Eye (tissue), 1 donor: Measurements from ENCODE around the gene RFX3.
A peak's percentile ranks its signal among the peaks of the same experiment; 100 is the strongest.
"Not testable (repeated sequence)": the region's sequence is repeated elsewhere in the genome, so short reads cannot be mapped to it uniquely, and the experiment has no call there.

Experiments
- DNase-seq: peaks from one replicate; pipeline ENCODE4 v3.0.0-alpha.2; 2015

Gene RFX3

DNA sequence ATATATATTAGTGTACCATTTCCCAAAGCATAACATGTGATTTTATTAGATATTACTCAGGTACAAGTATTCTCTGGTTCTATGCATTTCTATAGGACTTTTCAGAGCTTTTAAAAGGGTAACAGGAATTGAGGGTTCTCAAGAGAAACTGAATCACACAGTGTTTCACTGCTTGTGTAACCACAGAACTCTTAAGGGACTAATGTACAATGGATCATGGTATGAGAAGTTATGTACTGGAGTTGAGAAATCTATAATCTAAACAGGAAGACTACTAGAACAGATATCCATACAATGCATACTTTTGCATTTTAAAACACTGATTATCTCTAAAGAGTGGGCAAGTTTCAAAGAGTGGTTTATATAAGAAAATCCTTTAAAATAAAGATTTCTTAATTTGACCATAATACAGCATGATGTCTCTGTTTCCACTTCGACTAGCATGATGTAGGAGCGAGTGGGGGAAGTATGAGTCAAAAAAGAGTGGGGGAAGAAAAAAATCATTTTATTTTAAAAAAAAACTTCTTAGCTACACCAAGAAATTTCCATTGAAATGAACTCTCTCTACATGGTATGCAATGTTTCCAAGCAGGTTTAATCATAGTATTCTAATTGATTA, 183.5 kb downstream of the RFX3 start:
- no peak for DNase-seq

- DNase-seq: no peak
These were observed 188.1 kb downstream of the RFX3 start for GRCh38 chr9:3337515-3338225.

GRCh38 chr9:3336951-3337350, 188.8 kb downstream of the RFX3 start:
- DNase-seq: no peak

DNA sequence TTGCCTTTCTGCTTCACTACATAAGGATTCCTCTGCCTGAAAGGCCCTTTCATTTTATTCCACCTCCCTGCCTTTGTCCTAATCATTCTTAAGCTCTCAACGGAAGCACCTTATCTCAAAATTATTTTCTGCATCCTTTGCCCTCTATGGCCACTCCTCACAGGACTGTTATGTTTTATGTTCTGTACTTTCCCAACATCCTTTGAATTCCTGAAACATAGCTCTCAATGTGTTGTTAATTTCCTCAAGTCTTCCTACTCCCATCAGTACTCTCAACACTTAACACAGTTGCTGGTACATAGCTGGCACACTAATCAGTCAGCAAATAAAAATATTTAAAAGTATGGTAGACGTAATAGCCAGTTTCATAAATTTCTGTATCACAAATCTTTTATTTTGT, 193.0 kb downstream of the RFX3 start:
- peak; percentile 8 for DNase-seq

- DNase-seq: peak; percentile 19
These were observed 194.0 kb downstream of the RFX3 start for GRCh38 chr9:3331801-3332200.

DNA sequence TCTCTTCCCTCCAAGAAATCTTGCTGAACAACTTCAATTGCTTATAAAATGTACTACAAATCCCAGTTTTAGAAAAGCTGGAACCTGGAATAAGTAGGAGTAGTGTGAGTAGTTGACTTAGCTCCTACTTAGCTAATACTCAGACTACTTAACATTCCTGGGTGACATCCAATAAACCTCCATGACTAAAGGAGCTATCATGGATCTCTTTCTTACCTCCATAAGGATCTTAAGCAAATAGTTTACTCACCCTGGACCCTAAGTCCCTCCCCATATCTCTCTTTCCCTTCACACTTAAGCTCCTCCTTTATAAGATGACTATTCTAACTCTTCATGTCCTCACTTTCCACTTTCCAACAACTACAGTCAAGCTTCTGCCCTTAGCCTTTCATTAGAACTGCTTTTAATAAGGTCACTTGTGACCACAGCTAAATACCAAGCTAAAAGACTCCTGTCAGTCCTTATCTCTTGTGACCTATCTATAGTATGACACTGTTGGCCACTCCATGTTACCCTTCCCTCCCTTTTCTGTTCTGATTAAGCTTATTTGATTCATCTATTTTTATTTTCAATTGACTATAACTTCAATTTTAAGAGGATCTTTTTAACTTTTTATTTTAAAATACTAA, 194.9 kb downstream of the RFX3 start:
- DNase-seq: no peak

DNA sequence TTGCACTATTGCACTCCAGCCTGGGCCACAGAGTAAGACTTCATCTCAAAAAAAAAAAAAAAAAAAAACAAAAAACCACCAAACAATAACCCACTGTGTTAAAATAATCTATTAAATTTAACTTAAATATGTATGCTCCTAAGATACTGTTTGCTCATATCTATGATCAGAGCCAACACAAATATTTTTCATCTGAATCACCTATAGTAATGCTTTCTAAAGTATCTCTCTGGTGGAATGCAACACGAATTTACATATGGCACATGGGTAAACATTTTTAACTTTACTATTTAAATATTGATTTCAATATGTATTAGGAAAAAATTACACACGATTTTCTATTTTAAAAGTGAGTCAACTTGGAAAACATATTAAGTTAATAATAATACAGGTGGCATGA, 196.4 kb downstream of the RFX3 start:
- no peak for DNase-seq

DNA sequence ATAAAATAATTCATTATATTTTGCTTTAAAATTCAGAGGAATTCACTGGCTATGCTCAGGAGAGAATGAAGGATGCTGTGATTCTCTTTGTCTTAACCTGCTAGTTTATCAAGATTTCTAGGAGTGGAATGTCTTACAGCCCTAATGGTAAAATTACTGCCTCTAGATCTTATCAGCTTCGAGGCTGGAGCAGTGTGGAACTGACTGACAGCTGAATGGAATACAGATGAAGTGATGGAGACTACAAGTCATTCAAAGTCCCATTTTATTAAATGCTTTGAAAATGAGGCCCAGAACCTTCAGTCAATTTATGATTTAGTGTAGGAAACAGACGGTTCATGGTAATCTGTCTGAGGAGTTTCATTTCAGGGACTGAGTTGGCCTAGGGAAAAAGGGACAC, 202.1 kb downstream of the RFX3 start:
- no peak for DNase-seq

DNA sequence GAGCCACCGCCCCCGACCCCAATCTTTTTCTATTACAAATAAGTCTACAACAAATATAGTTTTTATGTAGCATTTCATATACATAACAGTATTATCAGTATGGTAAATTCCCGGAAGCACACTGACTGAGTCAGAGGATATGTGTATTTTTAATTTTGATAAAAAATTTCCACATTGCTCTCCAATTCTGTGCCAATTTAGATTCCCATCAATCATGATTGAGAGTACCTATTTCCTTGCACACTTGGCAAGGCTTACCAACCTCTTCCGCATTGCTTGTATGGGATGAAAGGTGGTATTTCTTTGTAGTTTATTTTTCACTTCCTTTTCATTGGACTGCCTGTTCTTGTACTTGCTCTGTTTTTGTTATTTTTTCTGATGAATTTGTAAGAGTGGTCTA, 204.6 kb downstream of the RFX3 start:
- no peak for DNase-seq

- DNase-seq: not testable (repeated sequence)
These were observed 213.2 kb downstream of the RFX3 start for GRCh38 chr9:3312595-3312994.

GRCh38 chr9:3308609-3309008, 217.2 kb downstream of the RFX3 start:
- no peak for DNase-seq

GRCh38 chr9:3304388-3304787, 221.4 kb downstream of the RFX3 start:
- DNase-seq: not testable (repeated sequence)

DNA sequence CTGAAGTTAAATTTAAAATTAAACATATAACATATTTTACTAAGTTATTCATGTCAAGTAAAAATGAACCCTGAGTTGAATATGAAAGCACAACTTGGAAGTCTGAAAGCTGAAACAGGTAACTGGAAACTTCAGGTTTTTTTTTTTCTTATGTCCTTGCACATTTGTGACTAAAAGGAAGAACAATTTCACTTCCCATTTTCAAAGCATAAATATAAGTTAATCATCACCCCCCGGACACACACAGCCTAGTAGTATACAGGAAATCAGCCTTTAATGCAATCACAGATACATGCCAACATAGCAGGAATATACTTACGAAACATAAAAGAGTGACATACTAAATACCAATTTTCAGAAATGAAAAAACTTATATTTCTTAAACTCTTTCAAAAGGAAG, 225.9 kb downstream of the RFX3 start:
- no peak for DNase-seq

DNA sequence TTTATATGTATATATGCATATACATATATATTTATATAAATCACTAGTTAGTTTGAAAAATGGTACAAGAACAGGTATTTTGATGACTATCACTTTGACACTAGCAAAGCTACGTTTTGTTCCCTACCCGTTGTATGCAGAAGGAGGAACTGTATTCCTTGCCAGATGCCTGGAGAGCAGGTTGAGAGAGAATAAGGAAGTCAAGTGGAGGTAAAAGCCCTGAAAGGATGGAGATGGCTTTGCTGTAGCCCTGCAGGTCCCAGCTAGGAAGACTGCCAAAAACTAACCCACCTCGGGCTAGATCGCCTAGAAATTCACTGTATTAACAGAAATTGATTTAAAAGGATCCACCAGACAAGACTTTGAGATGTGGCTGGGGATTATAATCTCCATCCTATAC, 229.3 kb downstream of the RFX3 start:
- no peak for DNase-seq

- no peak for DNase-seq
These were observed 233.5 kb downstream of the RFX3 start for GRCh38 chr9:3292311-3292710.

DNA sequence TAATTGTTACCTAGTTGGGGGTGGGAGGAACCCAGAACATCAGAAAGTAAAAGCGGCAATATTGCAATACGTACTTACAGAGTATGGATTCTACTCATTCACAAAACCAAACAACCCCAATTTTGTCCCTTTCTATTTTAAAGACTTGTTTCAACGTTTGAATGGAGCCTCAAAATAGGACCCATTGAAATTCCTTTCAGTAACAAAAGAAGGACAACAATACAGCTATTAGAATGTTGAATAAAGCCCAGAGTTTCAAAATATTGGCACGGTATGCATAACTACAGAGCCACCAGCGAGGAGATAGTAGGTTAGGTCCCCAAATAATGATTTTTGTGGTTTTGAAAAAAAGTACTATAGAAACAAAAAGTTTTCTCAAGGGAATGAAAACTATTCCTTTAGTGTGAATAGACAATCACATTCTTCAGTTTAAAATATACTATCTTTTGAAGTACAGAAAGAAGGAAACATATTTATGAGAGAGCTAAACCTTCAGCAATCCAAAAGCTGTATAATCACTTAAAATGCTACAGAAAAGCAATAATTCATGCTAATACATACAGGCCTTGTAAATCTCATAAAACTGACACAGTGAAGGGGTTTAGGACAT, 235.5 kb downstream of the RFX3 start:
- DNase-seq: no peak

- DNase-seq: no peak
These were observed 237.1 kb downstream of the RFX3 start for GRCh38 chr9:3288686-3289085.

DNA sequence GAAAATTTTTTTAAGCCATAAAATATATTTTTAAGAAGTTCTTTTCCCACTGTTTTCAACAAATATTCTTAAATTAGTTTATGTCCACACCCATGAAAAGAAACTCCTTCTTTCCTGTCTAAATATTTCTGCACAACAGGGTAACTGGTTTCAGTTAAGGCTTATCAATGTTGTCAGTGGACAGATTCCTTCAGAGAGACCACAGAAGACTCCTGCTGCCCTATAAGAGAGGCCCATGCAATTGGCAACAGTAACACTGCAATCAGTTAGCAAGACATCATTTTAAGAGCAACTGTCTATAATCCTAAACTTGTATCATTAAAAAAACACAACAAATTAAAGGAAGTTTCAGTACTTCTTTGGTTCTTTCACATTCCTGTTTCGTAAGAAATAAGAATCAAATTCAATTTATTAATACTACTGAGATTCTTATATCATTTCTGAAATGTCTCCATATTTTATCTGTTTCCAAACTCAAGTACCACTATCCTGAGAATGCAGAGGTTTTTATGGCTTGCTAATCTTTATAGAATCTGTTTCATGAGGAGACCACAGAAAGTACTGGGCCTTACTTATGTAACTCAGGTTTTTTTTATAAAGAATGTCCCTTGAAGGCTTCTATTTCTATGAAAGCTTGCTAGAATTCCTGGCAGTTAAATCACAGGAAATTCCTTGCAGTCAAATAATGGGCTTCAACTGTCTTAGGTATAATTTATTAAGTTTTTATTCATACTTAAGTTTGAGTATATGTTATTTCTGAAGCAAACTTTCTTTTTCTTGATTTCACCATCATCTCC, 240.2 kb downstream of the RFX3 start:
- DNase-seq: no peak

- DNase-seq: no peak
These were observed 243.4 kb downstream of the RFX3 start for GRCh38 chr9:3282365-3282764.

DNA sequence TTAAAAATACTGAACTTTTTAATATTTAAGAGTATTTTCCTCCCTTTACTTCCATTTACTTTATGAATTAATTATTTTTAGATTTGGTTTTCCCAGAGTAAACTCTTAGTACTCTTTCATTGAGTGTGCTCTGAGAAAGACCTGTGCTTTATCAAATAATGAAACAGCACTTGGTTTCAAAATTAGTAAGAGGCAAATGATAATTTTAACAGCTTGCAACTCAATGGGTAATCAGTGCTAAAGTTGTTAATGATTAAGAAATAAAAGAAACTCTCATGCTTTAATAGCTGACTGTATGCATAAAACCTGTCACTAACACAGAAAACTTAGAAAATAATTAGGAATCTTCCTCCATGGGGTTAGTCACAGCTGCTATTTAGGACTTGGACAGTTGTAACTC, 244.4 kb downstream of the RFX3 start:
- DNase-seq: no peak

DNA sequence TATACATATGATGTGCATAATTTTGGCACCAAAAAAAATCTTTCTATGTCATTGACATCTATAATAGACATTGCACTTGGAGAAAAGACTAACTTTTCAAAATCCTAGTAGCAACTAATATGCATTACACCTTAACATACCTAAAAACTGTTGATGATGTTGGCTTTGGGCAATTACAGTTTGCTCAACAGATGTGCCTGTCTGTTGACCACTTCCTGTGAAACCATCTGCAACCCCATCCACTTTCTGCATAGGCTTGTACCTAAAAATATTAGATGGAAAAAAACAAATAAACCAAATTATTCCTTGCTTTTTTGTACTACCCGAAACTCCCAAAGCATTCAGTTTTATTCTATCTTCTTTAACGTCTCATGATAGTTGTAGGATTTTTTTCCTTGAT, 248.6 kb downstream of the RFX3 start:
- no peak for DNase-seq

- no peak for DNase-seq
These were observed 254.2 kb downstream of the RFX3 start for GRCh38 chr9:3271581-3271980.

GRCh38 chr9:3271157-3271556, 254.6 kb downstream of the RFX3 start:
- no peak for DNase-seq
